Mesenchymal stem cell (in vitro differentiated cells and primary cell): Measurements from ENCODE around the gene PSMA1.
A peak's percentile ranks its signal among the peaks of the same experiment; 100 is the strongest.

Experiments used
- DNase-seq: peaks from one replicate; pipeline ENCODE4 v3.0.0-alpha.2; 2013
- H2AFZ ChIP-seq: one replicate; pipeline ENCODE4 v1.6.1; 2013; ENCODE audit warnings: low read depth, mild to moderate bottlenecking, control low read depth, inconsistent platforms, low read length, moderate library complexity
- H2AK5ac ChIP-seq: 2 replicates; pipeline ENCODE4 v1.6.1; 2013; ENCODE audit warnings: low read length, moderate library complexity, mild to moderate bottlenecking, inconsistent platforms; ENCODE audit not compliant: severe bottlenecking
- H2BK120ac ChIP-seq: one replicate; pipeline ENCODE4 v1.6.1; 2013; ENCODE audit warnings: low read depth, mild to moderate bottlenecking, inconsistent platforms, low read length, moderate library complexity
- H2BK12ac ChIP-seq, 2 experiments: one replicate each; pipeline ENCODE4 v1.6.1; 2013; ENCODE audit warnings: inconsistent platforms in 2 of 2, low read length in 2 of 2, mild to moderate bottlenecking in 2 of 2, moderate library complexity in 2 of 2, control low read depth in 1 of 2
- H2BK15ac ChIP-seq: one replicate; pipeline ENCODE4 v1.6.1; 2013; ENCODE audit warnings: mild to moderate bottlenecking, low read depth, inconsistent platforms; ENCODE audit not compliant: poor library complexity, severe bottlenecking
- H2BK5ac ChIP-seq: 2 replicates; pipeline ENCODE4 v1.6.1; 2013; ENCODE audit warnings: low read depth, mild to moderate bottlenecking, low read length, control low read depth, inconsistent platforms; ENCODE audit not compliant: poor library complexity, severe bottlenecking
- H3K14ac ChIP-seq, 2 experiments: one replicate each; pipeline ENCODE4 v1.6.1; 2013; ENCODE audit warnings: inconsistent platforms in 2 of 2, low read length in 2 of 2, control low read depth in 1 of 2, mild to moderate bottlenecking in 1 of 2, moderate library complexity in 1 of 2
- H3K18ac ChIP-seq, 2 experiments: one replicate each; pipeline ENCODE4 v1.6.1; 2013; ENCODE audit warnings: inconsistent platforms in 2 of 2, low read length in 2 of 2, control low read depth in 1 of 2, low read depth in 1 of 2, mild to moderate bottlenecking in 1 of 2
- H3K23ac ChIP-seq, 2 experiments: one replicate each; pipeline ENCODE4 v1.6.1; 2013; ENCODE audit warnings: inconsistent platforms in 2 of 2, low read length in 2 of 2, mild to moderate bottlenecking in 2 of 2, moderate library complexity in 2 of 2, control low read depth in 1 of 2
- H3K27ac ChIP-seq: 2 replicates; pipeline ENCODE4 v1.5.1; 2013; ENCODE audit warnings: mild to moderate bottlenecking, moderate library complexity, low read length, control low read depth, inconsistent platforms; ENCODE audit not compliant: poor library complexity, severe bottlenecking
- H3K27me3 ChIP-seq, 2 experiments: 2 replicates each; pipeline versions ENCODE4 v1.6.1 to v1.7.0; 2013; ENCODE audit warnings: low read length in 2 of 2, mild to moderate bottlenecking in 2 of 2, moderate library complexity in 2 of 2, control low read depth in 1 of 2, inconsistent platforms in 1 of 2; ENCODE audit not compliant: control insufficient read depth in 1 of 2, insufficient read depth in 1 of 2
- H3K36me3 ChIP-seq, 2 experiments: 2 replicates each; pipeline versions ENCODE4 v1.6.1 to v1.7.0; 2013; ENCODE audit warnings: low read length in 2 of 2, control low read depth in 1 of 2, inconsistent platforms in 1 of 2, low read depth in 1 of 2, mild to moderate bottlenecking in 1 of 2; ENCODE audit not compliant: insufficient read depth in 2 of 2, control insufficient read depth in 1 of 2
- H3K4ac ChIP-seq, 2 experiments: one replicate each; pipeline ENCODE4 v1.6.1; 2013; ENCODE audit warnings: inconsistent platforms in 2 of 2, low read length in 2 of 2, mild to moderate bottlenecking in 2 of 2, moderate library complexity in 2 of 2, control low read depth in 1 of 2, low read depth in 1 of 2
- H3K4me1 ChIP-seq: 2 replicates; pipeline ENCODE4 v1.6.1; 2013; ENCODE audit warnings: low read depth, low read length, control low read depth; ENCODE audit not compliant: control insufficient read depth, insufficient read depth
- H3K4me2 ChIP-seq: 2 replicates; pipeline ENCODE4 v1.6.1; 2013; ENCODE audit warnings: low read length, mild to moderate bottlenecking, inconsistent platforms; ENCODE audit not compliant: poor library complexity, severe bottlenecking
- H3K4me3 ChIP-seq, 2 experiments: 2 replicates each; pipeline versions ENCODE4 v1.5.1 to v1.7.0; 2013; ENCODE audit warnings: low read length in 2 of 2, mild to moderate bottlenecking in 2 of 2, control low read depth in 1 of 2, low read depth in 1 of 2; ENCODE audit not compliant: insufficient read depth in 1 of 2
- H3K79me1 ChIP-seq: replicated peaks from 2 replicates; pipeline ENCODE4 v1.6.1; 2013; ENCODE audit warnings: mild to moderate bottlenecking, control low read depth, low read length, inconsistent platforms; ENCODE audit not compliant: poor library complexity, severe bottlenecking
- H3K9ac ChIP-seq: 2 replicates; pipeline ENCODE4 v1.7.0; 2013; ENCODE audit warnings: mild to moderate bottlenecking, low read length, moderate library complexity
- H3K9me3 ChIP-seq: 2 replicates; pipeline ENCODE4 v1.7.0; 2013; ENCODE audit warnings: mild to moderate bottlenecking, low read length; ENCODE audit not compliant: control insufficient read depth
- H4K8ac ChIP-seq: one replicate; pipeline ENCODE4 v1.6.1; 2013; ENCODE audit warnings: inconsistent platforms, mild to moderate bottlenecking, low read length, moderate library complexity
- H4K91ac ChIP-seq: one replicate; pipeline ENCODE4 v1.6.1; 2013; ENCODE audit warnings: mild to moderate bottlenecking, low read length, inconsistent platforms
- WGBS: methylation state at CpG from one replicate; pipeline ENCODE4 v1.1.7; 2013; ENCODE audit warnings: mixed read lengths; 5-methylcytosine and 5-hydroxymethylcytosine counted together

PSMA1 gene

DNA sequence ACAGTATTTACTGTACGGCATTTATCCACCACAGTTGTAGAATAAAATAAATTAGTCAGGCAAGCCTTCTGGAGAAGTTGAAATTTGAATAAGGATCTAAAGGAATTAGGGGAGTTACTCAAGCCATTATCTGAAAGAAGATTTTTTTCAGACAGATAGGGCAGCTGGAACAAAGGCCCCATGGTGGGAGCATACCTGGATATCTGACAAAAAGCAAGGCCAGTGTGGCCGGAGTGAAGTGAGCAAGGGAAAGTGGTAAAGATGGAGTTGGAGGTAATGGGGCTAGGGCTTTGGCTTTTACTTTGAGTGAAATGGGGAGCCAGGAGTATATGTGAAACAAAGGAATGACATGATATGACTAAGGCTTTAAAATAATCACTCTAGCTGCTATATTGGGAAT, 45.7 kb upstream of the PSMA1 start:
- H3K27me3 ChIP-seq: peaks cover 0 to 8% of the 10 kb centered on the region in 2 experiments
- no peak overlapping the region for H2AFZ ChIP-seq
- no peak overlapping the region for H4K91ac ChIP-seq
- no peak overlapping the region for H2BK12ac ChIP-seq
- no peak overlapping the region for H3K4me2 ChIP-seq
- H3K18ac ChIP-seq: no peak overlapping the region
- no peak overlapping the region for H3K4me3 ChIP-seq
- no peak overlapping the region for H2BK5ac ChIP-seq
- 91% methylated on average over 2 of the region's 2 CpGs for WGBS
- no peak overlapping the region for H2AK5ac ChIP-seq
- H2BK120ac ChIP-seq: no peak overlapping the region
- H3K9me3 ChIP-seq: no peaks in the 10 kb centered on the region
- H3K36me3 ChIP-seq: no peaks in the 10 kb centered on the region
- no peak overlapping the region for H3K9ac ChIP-seq
- no peak overlapping the region for H3K4ac ChIP-seq
- H3K79me1 ChIP-seq: no peaks in the 10 kb centered on the region
- H3K23ac ChIP-seq: no peak overlapping the region
- no peaks in the 10 kb centered on the region for H3K4me1 ChIP-seq
- H3K27ac ChIP-seq: no peak overlapping the region
- DNase-seq: no peak
- no peak overlapping the region for H3K14ac ChIP-seq
- H2BK15ac ChIP-seq: no peak overlapping the region
- no peak overlapping the region for H4K8ac ChIP-seq

- Histone ChIP-seq H3K23ac (no peak overlapping the region), H3K27me3 (peaks cover 5 to 9% of the 10 kb centered on the region in 2 experiments), H2BK12ac (no peak overlapping the region), H3K4me1 (no peaks in the 10 kb centered on the region), H2BK5ac (no peak overlapping the region), H4K91ac (no peak overlapping the region), H3K36me3 (no peaks in the 10 kb centered on the region), H3K9me3 (no peaks in the 10 kb centered on the region), H2BK120ac (no peak overlapping the region), H3K27ac (no peak overlapping the region), H3K79me1 (no peaks in the 10 kb centered on the region), H3K18ac (no peak overlapping the region), H3K4me3 (no peak overlapping the region), H2AFZ (no peak overlapping the region), H2AK5ac (no peak overlapping the region), H3K14ac (no peak overlapping the region), H4K8ac (no peak overlapping the region), H3K9ac (no peak overlapping the region), H3K4ac (no peak overlapping the region), H2BK15ac (no peak overlapping the region), H3K4me2 (no peak overlapping the region)
- DNase-seq: peak; percentile 37
- 36% methylated on average over 1 of the region's 1 CpG for WGBS
These were observed 35.6 kb upstream of the PSMA1 start for GRCh38 chr11:14555818-14556217.

- H3K4me3 ChIP-seq: no peak overlapping the region
- WGBS: 25% methylated on average over 1 of the region's 2 CpGs
- no peak overlapping the region for H4K91ac ChIP-seq
- no peak overlapping the region for H3K18ac ChIP-seq
- no peaks in the 10 kb centered on the region for H3K9me3 ChIP-seq
- no peak overlapping the region for H4K8ac ChIP-seq
- H2BK15ac ChIP-seq: no peak overlapping the region
- H2AFZ ChIP-seq: no peak overlapping the region
- H3K4ac ChIP-seq: no peak overlapping the region
- H2BK5ac ChIP-seq: no peak overlapping the region
- no peak overlapping the region for H3K14ac ChIP-seq
- no peak overlapping the region for H3K4me2 ChIP-seq
- no peak overlapping the region for H2BK12ac ChIP-seq
- H3K27me3 ChIP-seq: peaks cover 5 to 9% of the 10 kb centered on the region in 2 experiments
- H3K36me3 ChIP-seq: no peaks in the 10 kb centered on the region
- no peak overlapping the region for H2BK120ac ChIP-seq
- no peak overlapping the region for H3K27ac ChIP-seq
- no peaks in the 10 kb centered on the region for H3K79me1 ChIP-seq
- H3K23ac ChIP-seq: no peak overlapping the region
- H2AK5ac ChIP-seq: no peak overlapping the region
- DNase-seq: peak; percentile 95
- H3K4me1 ChIP-seq: no peaks in the 10 kb centered on the region
- H3K9ac ChIP-seq: no peak overlapping the region
These were observed 34.8 kb upstream of the PSMA1 start for GRCh38 chr11:14554959-14555358.

DNA sequence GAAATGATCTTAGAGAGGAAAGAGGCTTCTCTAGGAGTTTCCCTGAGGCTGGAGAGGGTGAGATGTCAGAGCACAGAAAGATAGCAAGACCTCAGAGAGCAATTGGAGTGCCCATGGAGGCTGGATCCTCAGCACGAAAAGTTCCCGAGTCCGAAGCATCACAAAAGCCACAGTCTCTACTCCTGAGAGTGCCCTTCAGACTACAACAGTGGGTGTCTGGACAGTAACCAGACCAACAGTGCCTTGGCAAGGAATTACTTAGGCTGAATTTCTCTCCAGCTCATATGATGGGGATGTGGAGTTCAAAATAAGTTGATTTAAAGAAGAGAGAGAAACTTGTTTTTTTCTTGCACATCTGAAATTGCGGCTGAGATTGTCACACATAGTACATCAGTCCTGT, 31.9 kb upstream of the PSMA1 start:
- Histone ChIP-seq H3K4me3 (no peak overlapping the region), H3K36me3 (no peaks in the 10 kb centered on the region), H3K4me1 (no peaks in the 10 kb centered on the region), H3K4me2 (no peak overlapping the region), H2BK12ac (peak overlapping the region in 1 of 2 experiments; percentile 72), H3K27me3 (peaks cover 9% of the 10 kb centered on the region in 2 experiments), H2BK120ac (no peak overlapping the region), H2AFZ (peak overlapping the region; percentile 14), H3K27ac (no peak overlapping the region), H3K9me3 (no peaks in the 10 kb centered on the region), H3K14ac (no peak overlapping the region), H2BK5ac (no peak overlapping the region), H3K4ac (no peak overlapping the region), H2AK5ac (no peak overlapping the region), H2BK15ac (no peak overlapping the region), H3K79me1 (no peaks in the 10 kb centered on the region), H3K9ac (no peak overlapping the region), H3K18ac (no peak overlapping the region), H4K91ac (no peak overlapping the region), H3K23ac (no peak overlapping the region), H4K8ac (no peak overlapping the region)
- DNase-seq: no peak
- 100% methylated on average over 1 of the region's 4 CpGs for WGBS
